CD4-positive, alpha-beta T cell (primary cell): ENCODE results near the gene TPP1. TPM values are rescaled to one million over a fixed set of nuclear protein-coding genes. Genes with fewer than 3 reads are reported as not detected.

ENCODE experiments used
- ATAC-seq: fragments of 200-7000 bp; cut with Tn5 transposase; one replicate; pipeline ENCODE4 v1.10.0; 2022; ENCODE audit warnings: mild to moderate bottlenecking; ENCODE audit not compliant: poor library complexity
- CTCF ChIA-PET: fragments of 350-600 bp; sonication (Branson Sonifier 250); formaldehyde crosslinking; loops from one replicate; lab custom pipeline; 2021; ENCODE audit warnings: antibody characterized with exemption, inconsistent platforms; lab: Charles Lee
- POLR2A ChIA-PET: fragments of 350-600 bp; sonication (Branson Sonifier 250); formaldehyde crosslinking; loops from one replicate; lab custom pipeline; 2021; ENCODE audit warnings: antibody characterized with exemption, inconsistent platforms; lab: Charles Lee
- DNase-seq, 14 experiments: peaks; one replicate each; pipeline ENCODE4 v3.0.0-alpha.2; 2013 to 2020; ENCODE audit warnings: mixed read lengths in 2 of 14
- H3K27ac ChIP-seq, 2 donors: one replicate each; pipeline versions ENCODE4 v1.5.1 to v1.7.0; 2013; ENCODE audit warnings: low read length in 2 of 2, low read depth in 1 of 2, mild to moderate bottlenecking in 1 of 2
- H3K27me3 ChIP-seq, 2 experiments: 1 replicate in 1 of 2; 2 replicates in 1 of 2; pipeline versions ENCODE4 v1.6.1 to v1.7.0; 2013; ENCODE audit warnings: low read length in 2 of 2, control low read depth in 1 of 2, mild to moderate bottlenecking in 1 of 2, moderate library complexity in 1 of 2; ENCODE audit not compliant: insufficient read depth in 2 of 2, control insufficient read depth in 1 of 2
- H3K36me3 ChIP-seq: one replicate; pipeline ENCODE4 v1.6.1; 2013; ENCODE audit warnings: low read length, control low read depth; ENCODE audit not compliant: insufficient read depth
- H3K4me1 ChIP-seq: one replicate; pipeline ENCODE4 v1.6.1; 2013; ENCODE audit warnings: low read length, control low read depth; ENCODE audit not compliant: insufficient read depth
- H3K4me3 ChIP-seq: one replicate; pipeline ENCODE4 v1.5.1; 2013; ENCODE audit warnings: mild to moderate bottlenecking, low read length, moderate library complexity
- H3K9me3 ChIP-seq, 2 experiments: 1 replicate in 1 of 2; 2 replicates in 1 of 2; pipeline versions ENCODE4 v1.6.1 to v1.7.0; 2013; ENCODE audit warnings: low read length in 2 of 2, mild to moderate bottlenecking in 2 of 2, control low read depth in 1 of 2, moderate library complexity in 1 of 2; ENCODE audit not compliant: control insufficient read depth in 1 of 2, insufficient read depth in 1 of 2
- H3K27ac Mint-ChIP-seq: one replicate; pipeline ENCODE4 v1.8.0; 2020; ENCODE audit warnings: mixed read lengths
- H3K27me3 Mint-ChIP-seq: one replicate; pipeline ENCODE4 v1.8.0; 2021; ENCODE audit warnings: mixed read lengths
- H3K36me3 Mint-ChIP-seq: one replicate; pipeline ENCODE4 v1.8.0; 2021; ENCODE audit warnings: low read depth, mixed read lengths
- H3K4me1 Mint-ChIP-seq: one replicate; pipeline ENCODE4 v1.8.0; 2021; ENCODE audit warnings: low read depth, mixed read lengths
- H3K4me3 Mint-ChIP-seq: one replicate; pipeline ENCODE4 v1.8.0; 2020; ENCODE audit warnings: mild to moderate bottlenecking, mixed read lengths
- H3K9me3 Mint-ChIP-seq: one replicate; pipeline ENCODE4 v1.8.0; 2020; ENCODE audit warnings: mixed read lengths
- intact Hi-C, 2 experiments: fragments of 100-400 bp; cut with DNase I in 1 of 2; cut with micrococcal nuclease in 1 of 2; formaldehyde crosslinking; loops; one replicate each; pipeline versions ENCODE4 v1.15.1 to v1.9.0; 2023 to 2025; cut with DNase I, micrococcal nuclease
- total RNA-seq, 174 experiments: library from RNA in 2 of 174; stranded (reverse) in 2 of 174; gene quantifications; one replicate each; pipeline ENCODE4 v1.2.3 and lab custom pipeline; 2021 to 2026
- TF ChIP-seq, protein P1 (sequence below): fragments of 200-600 bp; IDR thresholded peaks from one replicate; pipeline ENCODE4 v1.8.0; 2022; ENCODE audit warnings: antibody characterized with exemption, mild to moderate bottlenecking

TPP1 gene
- total RNA-seq, 2 experiments from 2014 or later = 29.7 to 34.4 TPM

GRCh38 chr11:6625156-6625831 lies 6.1 kb upstream of the TPP1 start:
- Histone ChIP-seq H3K36me3 (peaks cover 4% of the 10 kb centered on the region), H3K9me3 (no peaks in the 10 kb centered on the region), H3K27ac (no peak overlapping the region), H3K27me3 (no peaks in the 10 kb centered on the region), H3K4me1 (peaks cover 14% of the 10 kb centered on the region), H3K4me3 (no peak overlapping the region)
- DNase-seq (no peak), ATAC-seq (no peak)
- Mint-ChIP-seq H3K9me3 (no peaks in the 10 kb centered on the region), H3K27ac (no peak overlapping the region), H3K4me3 (no peak overlapping the region), H3K27me3 (no peaks in the 10 kb centered on the region), H3K36me3 (peaks cover 29% of the 10 kb centered on the region), H3K4me1 (peaks cover 12% of the 10 kb centered on the region)
- intact Hi-C loops = no loop called here
- ChIA-PET POLR2A (no interaction called here), CTCF (interaction anchor here (1.0 kb wide), 1 partner anchor 46 kb away, joined by 4 read pairs; no protein-coding TSS in a partner anchor)
- TF ChIP-seq, protein P1, sequence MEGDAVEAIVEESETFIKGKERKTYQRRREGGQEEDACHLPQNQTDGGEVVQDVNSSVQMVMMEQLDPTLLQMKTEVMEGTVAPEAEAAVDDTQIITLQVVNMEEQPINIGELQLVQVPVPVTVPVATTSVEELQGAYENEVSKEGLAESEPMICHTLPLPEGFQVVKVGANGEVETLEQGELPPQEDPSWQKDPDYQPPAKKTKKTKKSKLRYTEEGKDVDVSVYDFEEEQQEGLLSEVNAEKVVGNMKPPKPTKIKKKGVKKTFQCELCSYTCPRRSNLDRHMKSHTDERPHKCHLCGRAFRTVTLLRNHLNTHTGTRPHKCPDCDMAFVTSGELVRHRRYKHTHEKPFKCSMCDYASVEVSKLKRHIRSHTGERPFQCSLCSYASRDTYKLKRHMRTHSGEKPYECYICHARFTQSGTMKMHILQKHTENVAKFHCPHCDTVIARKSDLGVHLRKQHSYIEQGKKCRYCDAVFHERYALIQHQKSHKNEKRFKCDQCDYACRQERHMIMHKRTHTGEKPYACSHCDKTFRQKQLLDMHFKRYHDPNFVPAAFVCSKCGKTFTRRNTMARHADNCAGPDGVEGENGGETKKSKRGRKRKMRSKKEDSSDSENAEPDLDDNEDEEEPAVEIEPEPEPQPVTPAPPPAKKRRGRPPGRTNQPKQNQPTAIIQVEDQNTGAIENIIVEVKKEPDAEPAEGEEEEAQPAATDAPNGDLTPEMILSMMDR = no peak

DNA sequence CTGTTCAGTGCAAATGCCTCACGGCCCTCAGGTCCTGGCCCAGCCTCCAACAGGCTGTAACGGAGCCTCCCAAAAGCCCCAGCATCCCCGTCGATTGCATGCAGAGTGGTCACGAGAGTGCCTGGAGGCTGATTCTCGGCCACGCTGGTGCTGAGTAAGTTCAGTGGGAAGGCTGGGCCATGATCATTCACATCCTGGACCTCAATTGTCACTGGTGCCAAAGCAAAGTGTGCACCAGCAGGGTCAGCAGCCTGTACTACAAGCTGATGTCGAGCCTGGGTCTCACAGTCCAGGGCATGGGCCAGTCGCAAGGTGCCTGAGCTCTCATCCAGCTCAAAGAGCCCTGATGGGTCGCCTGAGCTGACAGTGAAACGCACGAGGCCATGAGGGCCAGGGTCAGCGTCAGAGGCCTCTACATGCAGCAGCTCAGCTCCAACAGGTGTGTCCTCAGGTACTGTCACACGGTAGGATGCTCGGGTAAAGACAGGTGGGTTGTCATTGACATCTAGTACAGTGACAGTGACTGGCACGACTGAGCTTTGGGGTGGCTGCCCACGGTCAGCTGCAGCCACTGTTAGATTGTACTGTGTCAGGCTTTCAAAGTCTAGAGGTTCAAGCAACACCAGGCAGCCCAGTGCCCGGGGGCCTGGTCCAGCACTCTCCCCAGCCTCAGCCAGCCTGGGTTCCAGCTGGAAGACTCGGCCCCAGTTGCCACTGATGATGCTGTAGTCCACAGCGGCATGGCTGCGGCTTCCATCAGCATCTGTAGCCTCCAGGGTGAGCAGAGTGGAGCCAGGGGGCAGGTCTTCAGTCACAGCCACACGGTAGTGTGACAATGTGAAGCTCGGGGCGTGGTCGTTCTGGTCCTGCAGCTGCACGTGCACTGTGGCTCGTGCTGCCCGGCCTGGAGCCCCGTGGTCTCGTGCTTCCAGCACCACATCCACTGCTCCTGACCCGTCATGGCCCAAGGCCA lies 4.5 kb upstream of the TPP1 start:
- Mint-ChIP-seq H3K9me3 (no peaks in the 10 kb centered on the region), H3K4me1 (peaks cover 12% of the 10 kb centered on the region), H3K27ac (no peak overlapping the region), H3K4me3 (no peak overlapping the region), H3K27me3 (no peaks in the 10 kb centered on the region), H3K36me3 (peaks cover 26% of the 10 kb centered on the region)
- peaks cover 4% of the 10 kb centered on the region for H3K36me3 ChIP-seq
- DNase-seq (no peak), ATAC-seq (no peak)
- no peak overlapping the region for H3K27ac ChIP-seq
- TF ChIP-seq, protein P1 = no peak
- no peak overlapping the region for H3K4me3 ChIP-seq
- peaks cover 16% of the 10 kb centered on the region for H3K4me1 ChIP-seq
- ChIA-PET CTCF (interaction anchor here (1.0 kb wide), 1 partner anchor 47 kb away, joined by 4 read pairs; no protein-coding TSS in a partner anchor), POLR2A (no interaction called here)
- H3K9me3 ChIP-seq = no peaks in the 10 kb centered on the region
- intact Hi-C loops = no loop called here
- no peaks in the 10 kb centered on the region for H3K27me3 ChIP-seq

DNA sequence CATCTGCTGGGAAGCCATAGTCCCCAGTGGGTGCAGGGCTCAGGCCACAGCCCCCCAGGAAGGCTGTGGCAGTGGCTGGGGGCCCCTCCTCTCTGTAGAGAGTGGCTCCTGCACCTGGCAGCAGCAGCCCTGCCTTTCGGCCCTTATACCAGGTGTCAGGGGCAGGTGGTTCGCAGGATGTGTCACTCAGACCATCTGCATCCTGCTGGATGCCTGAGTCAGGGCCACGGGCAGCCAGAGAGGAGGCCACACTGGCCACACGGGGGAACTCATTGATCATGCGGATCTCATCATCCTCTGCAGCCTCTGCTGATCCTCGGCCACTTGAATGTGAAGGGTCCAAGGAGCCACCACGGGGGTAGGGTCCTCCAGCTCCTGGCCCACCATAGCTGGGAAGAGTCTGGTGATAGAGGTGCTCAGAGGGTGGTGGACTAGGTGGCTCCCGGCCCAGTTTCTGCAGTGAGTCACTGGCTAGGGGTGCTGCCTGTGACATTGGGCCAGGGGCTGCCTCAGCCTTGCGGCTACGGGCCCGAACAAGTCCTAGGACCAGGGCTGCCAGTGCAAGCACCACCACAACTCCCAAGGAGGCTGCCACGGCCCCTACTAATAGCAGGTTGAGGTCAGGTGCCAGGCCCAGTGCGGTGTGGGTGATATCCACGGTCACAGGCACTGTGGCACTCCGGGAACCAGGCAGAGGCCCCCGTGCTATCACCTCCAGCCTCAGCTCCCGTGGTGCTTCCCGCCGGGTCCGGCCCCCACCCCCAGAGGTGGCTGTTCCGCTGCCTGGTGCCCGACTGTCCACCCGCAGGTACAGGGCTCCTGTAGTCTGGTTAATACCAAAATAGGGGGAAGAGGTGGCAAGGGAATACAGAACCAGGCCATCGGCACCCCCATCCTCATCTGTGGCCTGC lies 3.3 kb upstream of the TPP1 start:
- ChIA-PET POLR2A (interaction anchor here (2.2 kb wide), 1 partner anchor 10 kb away, joined by 15 read pairs; the partner anchor contains the start of gene TAF10), CTCF (no interaction called here)
- TF ChIP-seq, protein P1 = no peak
- H3K27me3 Mint-ChIP-seq = no peaks in the 10 kb centered on the region
- intact Hi-C loops = no loop called here
- peaks cover 14% of the 10 kb centered on the region for H3K36me3 Mint-ChIP-seq
- H3K4me1 Mint-ChIP-seq = peaks cover 2% of the 10 kb centered on the region
- Histone ChIP-seq H3K4me3 (no peak overlapping the region), H3K27me3 (no peaks in the 10 kb centered on the region), H3K27ac (no peak overlapping the region), H3K36me3 (peaks cover 4% of the 10 kb centered on the region), H3K9me3 (no peaks in the 10 kb centered on the region), H3K4me1 (peaks cover 22% of the 10 kb centered on the region)
- DNase-seq (no peak), ATAC-seq (no peak)
- no peaks in the 10 kb centered on the region for H3K9me3 Mint-ChIP-seq
- H3K4me3 Mint-ChIP-seq = no peak overlapping the region
- H3K27ac Mint-ChIP-seq = no peak overlapping the region
